GM13976 (cell line): ENCODE data around the gene CHI3L1.

Experiments used
- DNase-seq: peaks from one replicate; pipeline ENCODE4 v3.0.0; 2012; ENCODE audit warnings: low spot score
- in situ Hi-C: fragments of 300-500 bp; cut with MboI; formaldehyde crosslinking; loops from one replicate; pipeline ENCODE4 v1.12.0; 2022; ENCODE audit warnings: low sequenced_read_pairs, mixed read lengths, inconsistent platforms; ENCODE audit not compliant: unreplicated experiment
- TF ChIP-seq, protein P1 (sequence below): IDR thresholded peaks from 2 replicates; pipeline ENCODE4 v1.5.1; 2012; ENCODE audit warnings: borderline replicate concordance, mild to moderate bottlenecking; ENCODE audit not compliant: insufficient read depth; ENCODE audit errors: extremely low read depth, missing control alignments, control extremely low read depth

CHI3L1 gene

DNA sequence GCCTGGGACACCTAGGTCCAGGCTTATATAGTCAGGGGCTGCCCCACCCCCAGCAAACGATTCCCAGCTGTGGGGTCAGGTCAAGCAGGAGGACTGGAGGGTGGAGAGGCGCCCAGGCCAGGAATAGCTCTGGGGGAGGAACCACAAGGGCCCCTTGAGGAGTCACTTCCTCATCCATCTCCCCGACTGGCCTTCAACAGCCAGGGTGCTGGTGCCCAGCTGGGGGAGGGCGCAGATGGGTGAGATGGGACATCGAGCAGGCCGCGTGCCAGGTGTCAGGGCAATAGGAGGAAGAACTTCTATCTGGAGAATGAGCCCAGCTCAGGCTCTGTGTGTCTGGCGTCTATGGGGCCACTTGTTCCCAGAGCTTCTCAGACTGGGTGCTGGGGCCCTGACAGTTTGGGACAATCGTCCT lies 10.7 kb downstream of the CHI3L1 start:
- in situ Hi-C loops: no loop called here
- TF ChIP-seq, protein P1, sequence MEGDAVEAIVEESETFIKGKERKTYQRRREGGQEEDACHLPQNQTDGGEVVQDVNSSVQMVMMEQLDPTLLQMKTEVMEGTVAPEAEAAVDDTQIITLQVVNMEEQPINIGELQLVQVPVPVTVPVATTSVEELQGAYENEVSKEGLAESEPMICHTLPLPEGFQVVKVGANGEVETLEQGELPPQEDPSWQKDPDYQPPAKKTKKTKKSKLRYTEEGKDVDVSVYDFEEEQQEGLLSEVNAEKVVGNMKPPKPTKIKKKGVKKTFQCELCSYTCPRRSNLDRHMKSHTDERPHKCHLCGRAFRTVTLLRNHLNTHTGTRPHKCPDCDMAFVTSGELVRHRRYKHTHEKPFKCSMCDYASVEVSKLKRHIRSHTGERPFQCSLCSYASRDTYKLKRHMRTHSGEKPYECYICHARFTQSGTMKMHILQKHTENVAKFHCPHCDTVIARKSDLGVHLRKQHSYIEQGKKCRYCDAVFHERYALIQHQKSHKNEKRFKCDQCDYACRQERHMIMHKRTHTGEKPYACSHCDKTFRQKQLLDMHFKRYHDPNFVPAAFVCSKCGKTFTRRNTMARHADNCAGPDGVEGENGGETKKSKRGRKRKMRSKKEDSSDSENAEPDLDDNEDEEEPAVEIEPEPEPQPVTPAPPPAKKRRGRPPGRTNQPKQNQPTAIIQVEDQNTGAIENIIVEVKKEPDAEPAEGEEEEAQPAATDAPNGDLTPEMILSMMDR: no peak
- no peak for DNase-seq

DNA sequence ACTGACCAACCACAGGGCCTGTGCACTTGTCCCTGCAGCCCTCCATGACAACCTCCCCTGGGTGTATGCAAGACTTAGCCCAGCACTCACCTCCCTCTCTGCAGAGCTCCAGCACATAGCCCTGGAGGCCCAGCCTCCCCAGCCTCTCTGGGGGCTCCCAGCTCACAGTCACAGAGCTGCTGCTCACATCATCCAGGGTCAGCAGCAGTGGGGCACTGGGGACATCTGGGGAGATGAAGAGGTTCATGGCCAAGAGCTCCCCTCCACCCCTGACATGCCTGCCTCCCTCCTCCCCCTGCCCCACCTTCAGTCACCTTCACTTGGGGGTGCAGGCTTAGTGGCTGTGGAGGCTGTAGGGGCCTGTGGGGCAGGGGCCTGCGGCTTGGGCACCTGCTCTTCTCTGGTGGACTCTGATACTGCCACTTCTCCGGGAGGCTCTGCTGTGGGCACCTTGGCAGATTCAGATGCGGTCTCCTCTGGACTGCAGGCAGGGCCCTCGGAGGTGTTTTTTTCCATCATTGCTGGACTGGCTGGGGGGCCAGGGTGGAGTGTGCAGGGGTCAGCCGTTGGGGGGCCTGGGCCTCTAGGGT lies 11.2 kb downstream of the CHI3L1 start, which contains the start of gene MYBPH:
Gene MYBPH, minus strand, starts transcription at position 590 of the 590 bp plus-strand sequence. Its CDS starts 71 bp downstream, at position 519.
- TF ChIP-seq, protein P1: no peak
- in situ Hi-C loops: no loop called here
- DNase-seq: no peak

DNA sequence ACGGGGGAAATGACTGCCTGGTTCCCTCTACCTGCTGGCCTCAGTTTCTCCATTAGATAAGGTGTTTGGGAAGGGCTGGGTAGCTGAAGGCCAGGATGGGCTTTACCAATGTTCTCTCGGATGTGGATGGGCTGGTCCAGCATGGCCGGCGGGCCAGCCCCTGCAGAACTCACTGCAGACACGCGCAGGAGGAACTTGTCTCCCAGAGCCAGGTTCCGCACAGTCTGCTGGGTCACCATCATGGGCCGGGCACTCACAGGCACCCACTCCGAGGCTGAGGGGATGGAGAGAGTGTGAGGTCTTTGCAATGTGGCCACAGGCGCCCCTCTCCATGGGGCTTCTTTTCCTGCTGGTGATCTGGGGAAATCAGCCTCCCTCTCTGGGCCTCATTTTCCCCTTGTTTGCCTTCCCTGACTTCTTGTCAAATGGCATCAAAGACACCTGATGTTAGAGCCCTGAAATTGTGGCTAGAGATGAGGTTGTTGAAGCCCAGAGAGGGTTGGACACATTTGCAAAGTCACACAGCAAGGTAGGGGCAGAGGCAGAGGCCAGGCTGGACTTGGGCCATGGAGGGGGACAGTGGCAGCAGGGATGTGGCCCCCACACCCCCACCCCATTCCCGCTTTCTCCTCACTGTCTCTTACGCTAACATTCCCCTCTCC lies 12.0 kb downstream of the CHI3L1 start:
- TF ChIP-seq, protein P1: no peak
- in situ Hi-C loops: no loop called here
- DNase-seq: no peak

DNA sequence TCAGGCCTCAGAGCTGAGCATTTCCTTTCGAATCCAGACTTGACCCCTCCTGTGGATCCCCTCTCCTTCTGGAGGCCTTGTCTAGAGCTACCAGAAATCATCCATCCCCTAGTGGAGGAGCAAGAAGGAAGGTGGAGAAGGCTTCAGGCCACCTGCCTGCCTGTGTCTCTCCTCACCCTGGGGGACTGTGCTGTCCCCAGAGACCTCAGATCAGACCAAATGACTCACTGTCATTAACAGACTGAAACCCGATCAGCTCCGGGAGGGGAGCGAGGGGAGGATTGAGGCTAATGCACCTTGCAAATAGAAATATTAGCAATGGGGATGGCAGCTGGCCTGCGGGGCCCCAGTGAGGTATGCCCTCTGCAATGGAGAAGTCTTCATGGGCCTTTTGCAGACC lies 12.9 kb downstream of the CHI3L1 start:
- DNase-seq: peak; percentile 85
- TF ChIP-seq, protein P1: no peak
- in situ Hi-C loops: no loop called here

DNA sequence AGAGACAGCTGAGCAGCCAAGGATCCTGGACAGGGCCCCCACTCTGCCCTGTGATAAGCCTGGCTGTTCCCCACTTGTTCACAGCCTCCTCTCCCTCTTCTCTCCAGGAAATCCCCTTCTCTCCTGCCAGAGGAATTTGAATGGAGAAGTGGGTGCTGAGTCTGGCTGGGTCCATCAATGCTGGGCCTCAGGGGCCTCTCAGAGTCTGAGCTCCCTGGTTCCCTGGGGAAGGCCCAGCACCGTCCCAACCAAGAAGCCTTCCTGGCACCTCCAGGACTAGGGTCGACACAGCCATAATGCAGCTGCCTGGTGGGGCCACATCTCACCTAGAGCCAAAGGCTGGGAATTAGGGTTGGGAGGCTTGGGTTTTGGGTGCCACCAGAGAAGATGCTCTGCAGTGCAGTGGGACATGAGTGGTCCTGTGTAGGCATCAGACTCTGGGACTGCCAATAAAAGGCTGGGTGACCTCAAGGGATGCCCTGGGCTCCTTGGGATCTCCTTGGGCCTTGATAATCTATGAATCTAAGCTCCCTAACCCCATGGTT lies 13.4 kb downstream of the CHI3L1 start:
- TF ChIP-seq, protein P1: no peak
- DNase-seq: no peak
- in situ Hi-C loops: no loop called here

DNA sequence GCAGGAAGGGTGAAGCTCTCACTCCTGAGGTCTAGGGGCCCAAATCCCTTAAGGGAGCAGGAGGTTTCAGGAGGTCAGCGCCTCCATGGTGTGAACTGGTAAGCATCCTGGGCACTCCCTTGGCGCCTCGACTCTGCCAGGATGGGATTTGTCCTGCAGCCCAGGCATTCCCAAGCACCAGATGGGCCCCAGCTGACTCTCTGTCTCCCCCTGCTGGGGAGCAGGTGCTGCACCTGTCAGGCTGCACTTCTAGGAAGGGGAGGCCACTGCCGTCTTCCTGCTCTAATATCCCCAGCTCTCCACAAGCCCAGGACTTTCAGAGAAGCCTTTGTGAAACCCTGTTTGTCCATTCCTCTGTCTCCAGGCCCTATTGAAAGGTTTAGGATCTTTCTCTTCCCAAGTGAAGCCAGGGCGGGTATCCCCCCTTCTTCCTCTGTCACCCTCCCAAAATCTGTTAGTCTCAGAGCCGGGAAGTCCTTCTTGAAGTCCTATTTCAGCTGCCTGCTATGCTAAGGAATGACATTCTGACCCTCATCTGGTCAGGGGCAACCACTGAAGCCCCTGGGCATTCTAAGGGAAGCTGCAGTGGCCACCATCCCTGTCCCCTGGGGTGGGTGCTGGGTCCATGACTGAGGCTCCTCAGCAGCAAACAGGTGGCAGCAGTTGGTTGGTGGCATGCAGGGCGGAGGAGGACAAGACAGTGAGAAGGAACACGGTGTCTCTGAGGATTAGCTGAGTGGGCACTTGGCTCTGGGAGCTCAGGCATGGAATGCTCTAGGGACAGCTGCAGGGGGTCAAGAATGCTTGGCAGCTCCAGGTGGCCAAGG lies 14.1 kb downstream of the CHI3L1 start:
- TF ChIP-seq, protein P1: peak; percentile 87
- DNase-seq: peak; percentile 86
- in situ Hi-C loops: no loop called here
